ENCODE measurements around the gene CCDC12. TPM values are rescaled to one million over a fixed set of nuclear protein-coding genes. Genes with fewer than 3 reads are reported as not detected.
A peak's percentile ranks its signal among the peaks of the same experiment; 100 is the strongest.

The CCDC12 gene
- total and polyA plus RNA-seq, 9 of the 15 experiments (the other 6 are each of a cell fraction or from before 2014, with no cell fraction given): 8.9 to 201 (median 86.9) TPM

- TF ChIP-seq TEAD2 (tag; IDR thresholded peaks at IDR 0.05): 0 out of 2 replicates have a peak, but pooled peaks have one; percentile 45
- TF ChIP-seq PKNOX1 (IDR thresholded peaks at IDR 0.05): peak; percentile 46
- TF ChIP-seq RB1 (IDR thresholded peaks at IDR 0.05; ENCODE audit: low read depth): peak; percentile 90
- TF ChIP-seq HINFP (tag; conservative IDR thresholded peaks at IDR 0.05; ENCODE audit: low read depth): no peak
- peak in 1 of 2 experiments; percentile 62; a peak in 2 of 4 replicates for TF ChIP-seq HDAC1 (IDR thresholded peaks at IDR 0.05)
- no peak for TF ChIP-seq CC2D1A (IDR thresholded peaks at IDR 0.05)
- TF ChIP-seq CHD1 (IDR thresholded peaks at IDR 0.05; ENCODE audit: low read length): peak; percentile 39
- TF ChIP-seq FIP1L1 (IDR thresholded peaks at IDR 0.05; ENCODE audit: low read depth, low read length, poor library complexity, severe bottlenecking): peak; percentile 78
- no peak for TF ChIP-seq ZNF668 (CRISPR knock-in tag; IDR thresholded peaks at IDR 0.05)
- TF ChIP-seq ARID4B (CRISPR knock-in tag; IDR thresholded peaks at IDR 0.05): peak; percentile 79; the same call in 1 of the 2 replicates
- peak; percentile 49; the same call in 1 of the 2 replicates for TF ChIP-seq SPI1 (IDR thresholded peaks at IDR 0.05; ENCODE audit: borderline replicate concordance, low read depth, low read length)
- peak; percentile 43 for TF ChIP-seq E2F8 (IDR thresholded peaks at IDR 0.05; ENCODE audit: low read depth, partially characterized antibody)
Observed at GRCh38 chr3:46978985-46979944, 2.7 kb upstream of the CCDC12 start, which contains the start of gene NBEAL2 (continued).
